GM12892 (cell line): ENCODE measurements around the gene CAPRIN1.
A peak's percentile ranks its signal among the peaks of the same experiment; 100 is the strongest.
"Not testable (repeated sequence)": the region's sequence is repeated elsewhere in the genome, so short reads cannot be mapped to it uniquely, and the experiment has no call there.

Experiments
- DNase-seq: peaks from one replicate; pipeline ENCODE4 v3.0.0; 2011; ENCODE audit not compliant: insufficient read length
- FAIRE-seq: peaks from 2 replicates; lab custom pipeline; 2011; peaks lifted over from hg19 to GRCh38; lab: Jason Lieb, UNC
- POLR2A ChIP-seq: IDR thresholded peaks from 2 replicates; pipeline ENCODE4 v1.6.1; 2011; ENCODE audit warnings: low read depth, low read length, control low read depth
- POLR2AphosphoS5 ChIP-seq: IDR thresholded peaks from 2 replicates; pipeline ENCODE4 v1.6.1; 2011; ENCODE audit warnings: low read depth, low read length, control low read depth
- TAF1 ChIP-seq: IDR thresholded peaks from 2 replicates; pipeline ENCODE4 v1.6.1; 2011; ENCODE audit warnings: low read depth, mild to moderate bottlenecking, control low read depth, low read length, borderline replicate concordance

CAPRIN1 gene

DNA sequence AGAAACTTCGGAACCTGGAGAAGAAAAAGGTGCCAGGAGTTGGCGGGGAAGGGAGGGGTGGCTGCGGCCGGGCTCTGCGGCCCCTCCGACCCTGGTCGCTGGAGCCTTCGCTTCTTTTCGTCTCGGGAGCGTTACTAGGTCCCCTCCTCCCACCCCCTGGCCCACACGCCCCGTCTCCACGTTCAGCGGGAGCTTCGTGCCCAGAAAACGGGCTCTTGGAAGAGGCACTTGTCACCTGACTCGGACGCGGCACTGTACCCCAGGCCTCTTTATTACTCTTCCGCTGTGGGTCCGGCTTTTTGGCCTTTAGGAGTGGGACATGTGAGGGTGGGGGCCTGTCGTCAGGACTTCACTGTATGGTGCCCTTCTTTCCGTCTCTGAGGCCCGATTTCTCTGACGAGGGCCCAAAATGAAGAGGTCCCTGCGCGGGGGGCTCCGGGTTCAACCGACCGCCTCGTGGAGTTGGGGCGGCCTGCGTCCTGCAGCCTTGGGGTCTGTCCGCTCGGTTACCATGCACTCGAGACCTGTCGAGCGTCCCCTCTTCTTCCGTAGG is 1.2 kb downstream of the CAPRIN1 start:
- peak; percentile 25 for DNase-seq
- no peak for TF ChIP-seq POLR2AphosphoS5
- TF ChIP-seq POLR2A, result no peak
- TF ChIP-seq TAF1, result no peak
- no peak for FAIRE-seq

DNA sequence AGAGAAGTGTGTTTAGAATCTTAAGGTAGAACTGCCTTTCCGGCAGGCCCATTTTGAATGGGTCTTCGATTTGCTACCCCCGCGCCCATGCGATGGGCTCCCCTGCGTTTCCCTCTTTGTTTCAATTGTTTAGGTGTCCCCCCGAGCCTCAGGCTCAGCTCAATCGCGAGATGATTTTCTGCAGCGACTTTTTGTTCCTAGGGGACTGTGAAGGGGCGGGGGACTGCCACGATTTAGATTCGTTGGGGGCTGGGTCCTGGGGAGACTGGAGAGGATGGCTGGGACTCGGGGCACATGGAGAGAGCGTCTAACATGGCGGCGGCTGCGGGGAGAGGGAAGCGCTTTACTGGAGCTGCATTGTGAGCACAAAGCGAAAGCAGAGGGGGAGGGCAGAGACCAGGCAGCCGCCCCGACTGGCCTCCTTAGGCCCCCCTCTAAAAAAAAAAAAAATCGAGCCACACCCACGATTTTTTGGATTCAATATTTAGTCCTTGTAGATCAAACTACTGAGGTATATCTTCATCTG is 1.7 kb downstream of the CAPRIN1 start:
- TF ChIP-seq TAF1, result peak; percentile 82; the same call in 1 of the 2 replicates
- peak; percentile 31; the same call in 1 of the 2 replicates for TF ChIP-seq POLR2AphosphoS5
- TF ChIP-seq POLR2A, result peak; percentile 66; the same call in 1 of the 2 replicates
- FAIRE-seq, result peak; percentile 94

DNA sequence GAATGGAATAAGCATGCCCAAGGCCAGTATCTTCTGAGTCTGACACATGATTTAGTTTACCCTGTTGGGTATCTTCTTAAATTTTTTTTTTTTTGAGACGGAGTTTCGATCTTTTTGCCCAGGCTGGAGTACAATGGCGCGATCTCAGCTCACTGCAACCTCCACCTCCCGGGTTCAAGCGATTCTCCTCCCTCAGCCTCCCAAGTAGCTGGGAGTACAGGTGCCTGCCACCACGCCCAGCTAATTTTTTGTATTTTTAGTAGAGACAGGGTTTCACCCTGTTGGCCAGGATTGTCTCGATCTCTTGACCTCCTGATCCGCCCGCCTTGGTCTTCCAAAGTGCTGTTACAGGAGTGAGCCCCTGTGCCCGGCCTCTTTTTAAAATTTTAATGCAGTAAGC is 2.8 kb downstream of the CAPRIN1 start:
- not testable (repeated sequence) for DNase-seq, FAIRE-seq

More for the DNA sequence above, 1.7 kb downstream of the CAPRIN1 start:
- peak; percentile 53 for DNase-seq

DNA sequence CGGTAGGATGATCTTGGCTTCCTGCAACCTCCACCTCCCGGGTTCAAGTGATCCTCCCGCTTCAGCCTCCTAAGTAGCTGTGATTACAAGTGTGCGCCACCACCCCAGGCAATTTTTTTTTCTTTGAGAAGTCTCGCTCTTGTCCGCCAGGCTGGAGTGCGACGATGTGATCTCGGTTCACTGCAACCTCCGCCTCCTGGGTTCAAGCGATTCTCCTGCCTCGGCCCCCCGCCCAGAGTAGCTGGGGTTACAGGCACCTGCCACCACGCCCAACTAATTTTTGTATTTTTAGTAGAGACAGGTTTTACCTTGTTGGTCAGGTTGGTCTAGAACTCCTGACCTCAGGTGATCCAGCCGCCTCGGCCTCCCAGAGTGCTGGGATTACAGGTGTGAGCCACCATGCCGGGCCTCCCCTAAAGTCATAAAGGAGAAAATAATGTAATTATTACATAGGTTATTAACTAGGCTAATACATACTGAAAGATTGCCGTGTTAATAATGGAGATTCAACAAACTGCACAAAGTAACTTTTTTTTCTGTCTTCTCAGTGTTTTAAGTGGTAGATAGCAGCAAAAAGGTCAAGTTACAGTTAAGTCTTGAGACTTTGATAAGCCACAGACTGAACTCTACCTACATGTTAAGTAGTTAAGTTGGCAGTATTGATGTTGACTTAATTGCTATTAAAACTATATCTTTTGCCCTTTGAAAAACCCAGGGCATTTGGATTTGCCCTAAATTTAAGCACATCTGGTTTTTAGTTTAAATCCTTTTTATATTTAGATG is 3.9 kb downstream of the CAPRIN1 start:
- no peak for FAIRE-seq
- no peak for TF ChIP-seq POLR2AphosphoS5
- TF ChIP-seq POLR2A, result no peak
- no peak for TF ChIP-seq TAF1

DNA sequence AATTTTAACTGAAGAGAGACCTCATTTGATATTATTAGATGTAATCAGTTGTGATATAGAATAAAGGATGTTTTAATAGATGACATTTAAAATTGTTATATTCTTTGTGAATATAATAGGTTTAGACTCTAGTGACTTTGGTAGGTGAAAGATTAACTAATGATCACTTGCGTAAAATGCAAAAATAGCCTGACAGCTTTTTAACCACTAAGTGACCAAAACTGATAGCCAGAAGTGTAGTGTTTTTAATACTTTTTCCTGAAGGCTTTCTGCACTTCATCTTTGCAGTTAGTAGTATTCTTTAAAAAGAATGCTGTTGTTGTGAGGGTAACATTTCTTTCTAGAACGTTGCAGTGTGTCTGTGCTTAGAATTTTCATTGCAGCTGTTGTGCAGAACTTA is 5.1 kb downstream of the CAPRIN1 start:
- FAIRE-seq (no peak), DNase-seq (no peak)
- no peak for TF ChIP-seq TAF1
- no peak for TF ChIP-seq POLR2AphosphoS5
- TF ChIP-seq POLR2A, result no peak

More for the DNA sequence above, 3.9 kb downstream of the CAPRIN1 start:
- DNase-seq, result no peak

DNA sequence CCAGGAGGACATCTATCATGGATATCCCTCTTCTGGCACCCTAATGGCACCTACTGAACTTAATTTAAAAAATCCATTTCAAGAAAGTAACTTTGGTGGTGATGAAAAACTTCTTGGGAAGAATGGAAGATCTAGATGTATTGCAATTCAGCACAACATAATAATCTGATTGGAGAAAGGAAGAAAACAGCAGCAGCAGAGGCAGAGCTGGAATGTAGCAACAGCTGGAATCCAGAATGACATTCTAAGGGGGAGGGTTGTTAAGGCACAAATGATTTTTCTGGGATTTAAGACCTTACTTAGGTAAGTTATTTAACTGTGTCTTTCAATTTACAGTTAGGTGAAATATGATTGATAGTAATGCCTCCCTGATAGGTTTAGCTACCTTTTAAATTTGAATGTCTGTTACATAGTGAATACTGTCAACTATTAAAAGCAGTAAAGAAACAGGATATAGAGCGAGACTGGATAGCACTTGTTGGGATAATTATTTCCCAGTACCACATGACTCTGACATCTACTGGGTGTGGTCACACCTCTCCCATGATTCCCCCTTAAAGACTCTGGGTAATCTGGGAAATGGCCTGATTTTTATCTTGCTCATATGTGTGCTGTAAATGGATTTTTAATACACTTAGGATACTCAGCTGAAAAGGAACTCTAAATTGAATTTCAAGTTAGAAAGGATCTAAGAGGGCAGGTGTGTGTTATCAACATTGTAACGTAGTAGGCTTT is 11.7 kb downstream of the CAPRIN1 start:
- FAIRE-seq (peak; percentile 73), DNase-seq (no peak)
- no peak for TF ChIP-seq POLR2AphosphoS5
- TF ChIP-seq POLR2A, result no peak
- no peak for TF ChIP-seq TAF1

DNA sequence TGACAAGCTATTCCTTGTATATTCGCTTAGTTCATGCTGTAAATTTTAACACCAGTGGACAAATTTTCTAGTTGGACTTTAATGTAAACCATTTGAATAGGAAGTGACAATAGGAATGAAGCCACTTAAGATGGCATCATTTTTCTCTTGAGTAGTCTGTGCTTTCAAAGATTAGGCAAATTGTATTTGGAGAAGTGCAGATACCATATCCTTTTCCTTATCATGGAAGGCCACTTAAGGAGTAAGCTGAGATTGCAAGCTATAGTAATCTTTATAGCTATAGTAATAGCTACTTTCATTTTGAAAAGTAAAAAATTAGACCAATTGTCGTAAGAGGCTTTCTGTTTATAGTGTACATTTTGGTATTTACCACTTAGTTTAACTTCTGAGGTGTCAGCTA is 12.8 kb downstream of the CAPRIN1 start:
- TF ChIP-seq TAF1, result no peak
- no peak for TF ChIP-seq POLR2A
- no peak for TF ChIP-seq POLR2AphosphoS5
- FAIRE-seq (peak; percentile 9), DNase-seq (no peak)

DNA sequence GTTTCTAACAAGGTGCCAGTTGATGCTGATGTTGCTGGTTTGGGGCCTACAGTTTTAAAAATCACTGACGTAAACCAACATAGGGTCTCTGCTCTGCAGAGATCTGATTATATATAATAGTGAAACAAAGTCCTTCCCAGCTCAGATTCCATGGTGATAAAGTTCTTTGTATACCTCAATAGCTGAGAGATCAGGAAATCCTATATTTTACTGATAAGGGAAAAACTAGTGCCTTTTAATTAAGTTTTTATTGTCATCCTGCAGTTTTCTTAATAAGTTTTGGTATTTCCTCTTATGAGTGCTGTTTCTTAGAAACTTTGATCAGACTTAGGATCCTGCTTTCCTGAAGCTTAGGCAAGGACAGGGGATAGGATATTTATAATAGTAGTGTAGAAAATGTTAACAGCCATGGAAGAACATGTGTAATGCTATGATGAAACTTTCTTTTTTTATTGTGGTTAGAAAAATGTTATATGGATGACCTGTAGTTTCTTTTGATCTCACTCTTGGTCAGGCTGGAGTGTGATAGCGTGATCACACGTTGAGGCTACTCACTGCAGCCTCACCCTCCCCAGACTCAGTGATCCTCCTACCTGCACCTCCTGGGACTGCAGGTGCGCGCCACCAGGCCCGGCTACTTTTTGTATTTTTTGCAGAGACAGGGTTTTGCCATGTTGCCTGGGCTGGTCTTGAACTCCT is 14.1 kb downstream of the CAPRIN1 start:
- FAIRE-seq (peak; percentile 53), DNase-seq (no peak)
- TF ChIP-seq TAF1 (no peak), POLR2AphosphoS5 (no peak), POLR2A (no peak)

DNA sequence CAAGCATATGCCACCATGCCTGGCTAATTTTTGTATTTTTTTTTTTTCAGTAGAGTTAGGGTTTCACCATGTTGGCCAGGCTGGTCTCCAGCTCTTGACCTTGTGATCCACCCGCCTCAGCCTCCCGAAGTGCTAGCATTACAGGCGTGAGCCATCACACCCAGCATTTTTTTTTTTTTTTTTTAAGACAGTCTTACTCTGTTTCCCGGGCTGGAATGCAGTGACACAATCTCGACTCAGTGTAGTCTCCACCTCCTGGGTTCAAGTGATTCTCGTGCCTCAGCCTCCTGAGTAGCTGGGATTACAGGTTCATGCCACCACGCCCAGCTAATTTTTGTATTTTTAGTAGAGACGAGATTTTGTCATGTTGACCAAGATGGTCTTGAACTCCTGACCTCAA is 15.2 kb downstream of the CAPRIN1 start:
- DNase-seq, FAIRE-seq: not testable (repeated sequence)

DNA sequence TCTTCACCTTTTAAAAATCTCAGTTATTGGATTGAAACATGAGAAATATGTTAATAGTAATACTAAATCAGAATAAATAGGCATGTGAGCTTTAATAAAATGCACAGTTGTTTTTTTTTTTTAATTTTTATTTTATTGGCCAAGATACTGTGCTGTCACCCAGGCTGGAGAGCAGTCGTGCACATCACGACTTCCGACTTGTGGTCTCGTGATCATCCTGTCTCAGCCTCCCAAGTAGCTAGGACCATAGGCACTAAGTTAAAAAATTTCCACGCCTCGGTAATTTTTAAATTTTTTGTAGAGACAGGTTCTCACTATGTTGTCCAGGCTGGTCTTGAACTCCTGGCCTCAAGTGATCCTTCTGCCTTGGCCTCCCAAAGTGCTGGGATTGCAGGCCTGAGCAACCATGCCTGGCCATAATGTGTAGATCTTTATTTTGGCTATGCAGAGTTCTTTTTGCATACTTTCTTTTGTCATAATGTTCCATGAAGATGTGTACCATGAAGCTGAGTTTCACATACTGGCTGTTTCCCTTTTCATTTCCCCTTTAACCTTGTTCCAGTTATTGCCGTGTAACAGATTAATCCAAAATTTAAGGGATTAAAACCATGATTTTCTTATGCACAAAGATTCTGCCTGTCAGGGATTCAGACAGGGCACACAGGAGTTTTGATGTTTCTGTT is 16.0 kb downstream of the CAPRIN1 start:
- no peak for DNase-seq
- TF ChIP-seq TAF1 (no peak), POLR2AphosphoS5 (no peak), POLR2A (no peak)
- no peak for FAIRE-seq

DNA sequence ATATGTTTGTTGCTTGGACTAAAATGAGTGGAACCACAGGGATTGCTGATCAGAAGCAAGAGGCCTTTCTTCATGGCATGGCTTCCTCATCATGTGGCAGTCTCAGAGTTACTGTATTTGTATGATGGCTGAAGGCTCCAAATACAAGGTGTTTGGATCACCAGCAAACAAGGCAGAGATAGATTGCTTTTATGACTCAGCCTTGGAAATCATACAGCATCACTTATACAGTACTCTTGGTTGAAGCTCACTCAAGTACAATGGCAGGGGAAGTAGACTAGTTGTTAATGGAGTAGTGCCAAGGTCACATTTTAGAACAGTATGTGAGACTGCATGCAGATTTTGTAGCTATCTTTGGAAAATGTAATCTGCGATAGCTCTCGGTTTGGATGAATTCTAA is 16.6 kb downstream of the CAPRIN1 start:
- FAIRE-seq (peak; percentile 92), DNase-seq (no peak)
- no peak for TF ChIP-seq TAF1

DNA sequence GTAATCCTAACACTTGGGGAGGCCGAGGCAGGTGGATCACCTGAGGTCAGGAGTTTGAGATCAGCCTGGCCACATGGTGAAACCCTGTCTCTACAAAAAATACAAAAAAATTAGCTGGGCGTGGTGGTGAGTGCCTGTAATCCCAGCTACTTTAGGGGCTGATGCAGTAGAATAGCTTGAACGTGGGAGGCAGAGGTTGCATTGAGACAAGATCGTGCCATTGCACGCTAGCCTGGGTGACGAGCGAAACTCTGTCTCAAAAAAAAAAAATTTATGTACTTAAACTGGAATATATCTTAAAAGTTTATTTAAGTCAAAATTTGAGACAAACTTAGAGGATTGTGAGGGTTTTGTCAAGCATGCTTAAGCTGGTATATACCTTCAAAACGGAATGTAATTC is 19.8 kb downstream of the CAPRIN1 start:
- not testable (repeated sequence) for DNase-seq, FAIRE-seq
